GM04504 (cell line): ENCODE results near the gene DTHD1.

Experiments used
- DNase-seq: peaks from one replicate; pipeline ENCODE4 v3.0.0-alpha.2; 2012; ENCODE audit warnings: low read depth

Gene DTHD1

DNA sequence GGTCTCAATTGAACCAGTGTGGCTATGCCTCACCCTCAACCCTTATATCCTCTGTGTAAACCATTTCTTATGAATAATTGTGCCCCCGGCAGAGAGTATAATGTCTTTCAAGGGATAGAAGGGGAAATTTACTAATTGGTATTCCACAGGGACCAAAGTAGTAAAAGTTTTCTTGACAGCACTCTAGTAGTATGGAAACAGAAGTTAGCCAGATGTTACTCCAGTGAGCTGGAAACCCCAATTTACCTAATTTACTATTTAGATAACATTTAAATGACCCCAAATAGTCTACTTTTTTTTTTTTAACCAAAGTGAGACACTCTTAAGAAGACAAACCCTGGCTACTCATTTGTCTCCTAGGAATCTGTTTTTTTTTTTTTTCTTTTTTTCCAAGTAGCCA lies 32.3 kb downstream of the DTHD1 start:
- DNase-seq = no peak

DNA sequence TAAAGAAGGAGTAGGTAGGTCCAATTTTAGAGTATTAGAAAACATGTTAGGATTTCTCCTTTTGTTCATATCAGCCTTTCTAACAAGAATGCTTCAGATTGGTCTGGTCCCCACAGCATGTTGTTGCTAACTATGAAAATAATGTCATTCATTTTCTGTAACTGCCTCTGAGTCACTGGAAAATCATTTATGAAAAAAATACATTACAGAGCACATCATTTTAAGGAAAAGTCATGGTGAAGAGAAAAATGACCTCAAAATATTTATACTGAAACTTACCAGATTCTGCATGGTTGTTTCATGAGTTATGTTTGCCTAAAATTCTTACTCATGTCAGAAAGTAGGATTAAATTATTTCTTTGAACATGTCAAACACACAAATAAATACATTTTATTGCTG lies 35.2 kb downstream of the DTHD1 start:
- no peak for DNase-seq

DNA sequence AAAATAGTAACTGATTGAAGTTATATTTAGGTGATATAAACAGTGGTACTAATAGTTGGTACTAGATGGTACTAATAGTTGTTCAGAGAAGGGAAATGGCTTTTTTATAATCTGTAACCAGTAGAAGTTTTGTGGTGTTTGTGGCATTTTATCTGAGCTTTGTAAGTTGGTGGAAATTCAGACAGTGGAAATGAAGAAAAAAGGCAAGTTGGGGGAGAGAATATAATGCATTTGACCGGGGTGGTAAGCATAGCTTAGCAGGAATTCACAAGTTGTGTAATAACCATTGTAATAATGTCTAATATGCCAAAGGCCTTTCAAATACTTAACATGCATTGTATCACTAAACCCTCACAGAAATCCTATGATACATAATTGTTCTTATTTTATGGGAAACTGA lies 36.3 kb downstream of the DTHD1 start:
- DNase-seq = no peak

DNA sequence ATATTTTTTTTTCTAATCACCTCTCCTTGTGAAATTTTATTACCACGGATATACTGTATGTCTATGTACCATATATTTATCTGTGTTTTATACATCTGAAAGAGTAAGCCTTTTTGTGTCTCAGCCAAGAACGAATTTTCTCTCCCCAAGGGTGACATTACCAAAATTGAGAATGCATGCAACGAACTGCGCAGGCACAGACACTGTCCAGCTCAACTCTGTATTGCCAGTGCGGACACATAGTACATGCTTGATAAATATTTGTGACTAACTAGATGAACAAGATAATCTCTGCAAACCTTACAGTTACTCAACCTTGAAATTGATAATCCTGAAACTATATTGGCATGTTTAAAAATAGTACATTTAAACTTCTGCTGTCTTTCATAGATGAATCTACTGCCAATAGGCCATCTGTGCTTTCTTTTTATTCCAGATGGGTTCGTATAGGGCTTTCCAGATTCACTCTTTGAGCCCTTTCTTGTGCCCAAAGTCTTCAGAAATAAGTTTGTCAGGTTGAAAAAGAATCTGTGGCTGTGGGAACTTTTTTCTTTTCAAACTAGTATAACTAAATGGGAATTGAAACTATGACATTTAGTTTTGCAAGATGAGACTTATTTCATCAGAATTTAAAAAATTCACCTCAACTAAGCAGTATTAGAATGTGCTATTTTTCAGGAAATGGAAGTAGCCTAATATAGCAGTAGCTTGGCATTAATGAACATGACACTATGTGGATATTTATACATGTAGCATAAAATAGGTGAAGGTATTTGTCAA lies 38.9 kb downstream of the DTHD1 start:
- no peak for DNase-seq

DNA sequence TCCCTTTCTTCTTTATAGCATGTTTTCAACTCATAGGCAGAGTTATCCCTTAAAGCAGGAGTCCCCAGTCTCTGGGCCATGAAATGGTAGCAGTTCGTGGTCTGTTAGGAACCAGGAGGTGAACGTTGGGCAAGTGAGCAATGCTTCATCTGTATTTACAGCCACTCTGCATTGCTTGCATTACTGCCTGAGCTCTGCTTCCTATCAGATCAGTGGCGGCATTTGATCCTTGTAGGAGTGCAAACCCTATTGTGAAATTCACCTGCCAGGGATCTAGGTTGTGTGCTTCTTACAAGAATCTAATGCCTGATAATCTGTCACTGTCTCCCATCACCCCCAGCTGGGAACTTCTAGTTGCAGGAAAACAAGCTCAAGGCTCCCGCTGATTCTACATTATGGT lies 39.8 kb downstream of the DTHD1 start:
- DNase-seq = no peak

DNA sequence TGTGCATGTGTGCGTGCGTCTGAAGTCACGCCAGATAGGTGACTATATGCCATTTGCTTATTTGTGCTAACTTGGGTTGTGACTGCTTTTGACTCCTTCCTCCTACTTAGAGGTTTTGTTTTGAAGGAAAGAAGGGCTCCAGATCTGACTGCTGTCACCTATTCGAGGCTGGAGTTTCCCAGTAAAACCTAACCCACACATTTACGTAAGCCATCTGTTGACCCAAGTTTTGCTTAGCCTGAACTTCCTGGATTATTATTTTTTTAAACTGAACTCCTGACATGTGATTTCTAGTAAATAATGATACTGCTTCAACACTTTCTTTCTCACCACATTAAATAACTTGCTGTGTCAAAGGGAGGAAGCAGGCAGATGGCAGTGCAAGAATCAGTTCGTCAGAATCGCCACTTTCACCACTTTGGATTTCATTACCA lies 41.5 kb downstream of the DTHD1 start:
- no peak for DNase-seq

DNA sequence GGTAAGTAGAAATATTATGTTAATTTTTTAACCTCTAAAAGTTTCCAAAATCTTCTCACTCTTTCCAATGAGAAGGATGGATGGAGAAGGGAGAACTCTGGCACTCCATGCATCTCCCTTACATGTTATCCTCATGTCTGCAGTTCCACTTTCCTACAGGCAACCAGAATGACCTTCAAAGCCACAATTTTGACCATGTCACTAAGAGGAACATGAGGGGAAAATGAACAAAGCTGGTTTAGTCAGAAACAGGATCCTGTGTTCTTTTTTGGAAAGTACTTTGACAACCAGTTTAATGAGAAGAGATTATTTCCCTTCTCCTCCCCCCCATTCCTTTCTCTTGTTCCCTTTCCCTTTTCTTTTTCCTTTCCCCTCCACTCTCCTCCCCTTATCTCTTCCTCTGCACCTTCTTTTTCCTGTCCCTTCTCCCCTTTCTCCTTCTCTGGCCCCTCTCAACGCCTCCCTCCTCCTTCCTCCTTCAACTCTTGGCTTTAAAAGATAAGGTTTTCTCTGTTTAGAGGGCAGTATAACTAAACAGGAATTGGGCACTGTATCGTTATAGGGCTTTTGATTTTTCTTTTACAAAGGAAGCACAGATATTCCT lies 42.5 kb downstream of the DTHD1 start:
- DNase-seq = no peak

DNA sequence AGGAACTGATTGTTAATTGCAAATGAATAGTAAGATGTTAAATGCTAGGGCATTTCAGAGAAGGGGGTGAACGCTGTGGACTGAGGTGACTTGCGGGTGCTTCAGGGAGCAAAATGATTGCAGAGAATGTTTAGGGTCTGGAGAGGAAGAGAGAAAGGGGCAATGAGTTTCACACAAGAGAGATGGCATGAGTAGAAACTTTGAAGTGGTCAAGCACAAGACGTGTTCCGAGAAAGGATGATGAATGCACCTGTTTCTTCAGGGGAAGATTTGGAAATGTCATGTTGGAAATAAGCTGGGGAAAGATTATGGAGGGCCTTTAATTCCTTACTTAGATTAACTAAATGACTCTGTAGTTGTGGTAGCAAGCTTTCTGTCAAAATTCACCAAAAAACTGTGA lies 43.4 kb downstream of the DTHD1 start:
- DNase-seq = no peak

DNA sequence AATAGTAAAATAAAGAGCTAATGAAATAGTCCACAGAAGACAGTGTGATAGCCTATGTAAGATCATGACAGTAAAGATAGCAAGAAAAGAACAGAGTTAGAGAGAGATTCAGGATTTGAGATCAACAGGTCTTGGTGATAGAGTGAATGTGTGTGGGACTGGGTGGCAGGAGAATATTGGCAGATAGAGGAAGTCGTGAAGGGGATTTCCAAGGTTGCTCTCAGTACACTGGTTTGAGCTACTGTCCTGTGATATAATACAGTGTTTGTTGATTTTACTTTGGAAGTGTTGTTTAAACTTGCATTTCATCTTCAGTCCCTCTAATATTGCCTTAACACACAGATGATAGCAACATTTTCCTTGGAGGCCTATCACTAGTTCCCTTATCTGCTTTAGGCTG lies 44.1 kb downstream of the DTHD1 start:
- no peak for DNase-seq

DNA sequence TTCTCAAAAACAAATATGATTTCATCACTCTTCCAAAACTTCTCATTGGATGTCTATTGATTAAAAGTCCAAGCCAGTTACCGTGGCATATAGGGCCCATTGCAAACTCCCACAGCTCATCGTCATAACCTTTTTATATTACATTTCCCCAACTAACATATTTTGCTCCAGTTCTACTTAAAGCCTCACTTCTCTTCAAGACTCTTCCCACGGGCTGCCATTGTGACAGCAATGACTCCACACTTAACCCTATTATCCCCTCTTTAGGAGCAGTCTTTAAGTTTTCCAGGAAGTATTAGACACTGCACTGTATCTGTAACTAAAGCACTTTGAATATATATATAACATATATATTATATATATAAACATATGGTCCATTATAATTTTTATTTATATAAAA lies 44.5 kb downstream of the DTHD1 start:
- DNase-seq = no peak

DNA sequence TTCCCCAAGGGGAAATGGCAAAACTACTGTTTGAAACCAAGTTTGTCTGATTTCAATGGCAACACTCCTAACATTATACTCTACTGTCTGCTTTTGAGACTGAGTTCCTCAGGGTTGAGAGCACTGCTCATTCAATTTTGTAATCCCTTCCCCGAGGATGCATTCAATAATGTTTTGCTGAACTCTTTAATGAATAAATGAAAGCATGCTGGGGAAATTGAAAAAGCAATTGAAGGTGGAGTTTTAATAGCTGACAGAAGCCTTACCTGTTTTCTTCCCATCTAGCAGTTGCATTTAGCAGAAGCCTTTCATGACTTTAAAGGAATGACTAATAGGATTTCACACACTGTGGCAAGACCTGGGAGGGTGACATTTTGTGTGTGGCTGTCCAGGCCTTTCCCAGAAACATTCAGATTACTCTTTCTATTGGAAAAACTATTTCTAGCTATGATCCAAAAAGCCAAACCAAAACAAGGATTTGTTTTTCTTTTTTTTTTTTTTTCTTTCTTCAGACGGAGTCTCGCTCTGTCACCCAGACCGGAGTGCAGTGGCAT lies 45.1 kb downstream of the DTHD1 start:
- DNase-seq = no peak

DNA sequence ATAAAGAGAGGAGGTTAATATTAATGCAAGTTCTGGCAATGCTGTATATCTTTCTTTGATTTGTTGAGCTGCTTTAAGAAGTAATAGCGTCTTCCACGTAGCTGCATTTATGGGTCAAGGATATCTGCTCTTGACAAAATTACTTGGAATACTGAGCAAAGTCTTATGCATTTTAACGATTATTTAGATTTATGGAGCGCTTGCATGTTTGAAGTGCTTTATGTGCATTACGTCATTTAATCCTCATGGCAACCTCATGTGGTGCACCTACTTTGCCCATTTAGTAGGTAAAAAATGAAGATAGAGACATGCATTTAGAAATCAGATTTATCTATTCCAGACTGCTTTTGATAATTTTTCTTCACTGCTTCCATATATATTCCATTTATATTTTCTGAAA lies 46.0 kb downstream of the DTHD1 start:
- DNase-seq = no peak

DNA sequence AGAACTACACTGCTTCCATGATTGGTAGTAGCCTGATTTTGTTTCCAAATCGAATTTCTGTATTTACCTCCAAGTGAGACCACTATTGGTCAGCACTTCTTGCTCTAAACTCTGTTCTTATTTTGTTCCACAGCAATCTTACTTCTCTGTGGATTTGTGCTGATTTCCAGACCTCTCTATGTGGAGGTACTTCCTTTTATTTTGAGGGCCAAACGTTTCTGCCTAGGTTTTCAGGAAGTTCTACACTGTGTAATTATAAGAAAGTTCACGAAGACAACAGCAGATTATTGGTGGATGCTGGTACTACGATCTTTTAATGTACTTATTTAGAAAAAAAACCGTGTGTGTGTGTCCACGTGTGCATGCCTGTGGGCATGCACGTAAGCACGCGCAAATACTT lies 46.7 kb downstream of the DTHD1 start:
- no peak for DNase-seq

DNA sequence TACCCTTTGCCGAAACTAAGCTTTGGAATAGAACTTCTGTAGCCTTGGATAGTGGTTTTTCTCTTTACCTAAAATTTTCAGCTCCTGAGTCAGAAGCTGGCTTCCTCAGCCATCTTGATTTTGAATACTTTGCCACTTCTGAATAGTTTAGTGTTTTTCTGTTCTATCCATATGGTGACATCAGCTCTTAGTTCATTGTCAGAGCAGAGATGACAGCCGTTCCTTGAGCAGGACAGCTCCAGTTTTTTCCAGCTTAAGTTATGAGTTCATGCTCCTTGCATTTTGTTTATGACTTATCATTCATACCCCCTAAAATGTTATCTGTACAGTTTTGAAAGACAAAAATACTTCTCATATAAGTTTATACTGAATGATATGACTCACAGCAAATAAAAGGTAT lies 47.8 kb downstream of the DTHD1 start:
- no peak for DNase-seq

DNA sequence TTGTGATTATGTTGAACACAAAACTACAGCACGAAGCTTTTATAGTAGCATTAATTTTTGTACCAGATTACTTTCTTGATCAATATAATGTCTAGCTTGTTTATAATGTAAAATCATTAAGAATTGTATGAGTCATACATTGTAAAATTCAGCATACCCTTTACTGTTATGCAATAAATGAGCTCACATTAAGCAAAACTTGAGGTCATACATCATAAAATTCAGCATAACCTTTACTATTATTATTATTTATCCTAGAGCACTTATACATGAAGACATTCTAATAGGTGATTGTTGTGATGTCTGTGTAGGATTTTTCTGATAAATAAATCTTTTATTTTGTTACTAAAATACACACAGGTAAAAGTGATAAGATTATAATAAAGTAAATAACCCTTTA lies 49.4 kb downstream of the DTHD1 start:
- DNase-seq = no peak

DNA sequence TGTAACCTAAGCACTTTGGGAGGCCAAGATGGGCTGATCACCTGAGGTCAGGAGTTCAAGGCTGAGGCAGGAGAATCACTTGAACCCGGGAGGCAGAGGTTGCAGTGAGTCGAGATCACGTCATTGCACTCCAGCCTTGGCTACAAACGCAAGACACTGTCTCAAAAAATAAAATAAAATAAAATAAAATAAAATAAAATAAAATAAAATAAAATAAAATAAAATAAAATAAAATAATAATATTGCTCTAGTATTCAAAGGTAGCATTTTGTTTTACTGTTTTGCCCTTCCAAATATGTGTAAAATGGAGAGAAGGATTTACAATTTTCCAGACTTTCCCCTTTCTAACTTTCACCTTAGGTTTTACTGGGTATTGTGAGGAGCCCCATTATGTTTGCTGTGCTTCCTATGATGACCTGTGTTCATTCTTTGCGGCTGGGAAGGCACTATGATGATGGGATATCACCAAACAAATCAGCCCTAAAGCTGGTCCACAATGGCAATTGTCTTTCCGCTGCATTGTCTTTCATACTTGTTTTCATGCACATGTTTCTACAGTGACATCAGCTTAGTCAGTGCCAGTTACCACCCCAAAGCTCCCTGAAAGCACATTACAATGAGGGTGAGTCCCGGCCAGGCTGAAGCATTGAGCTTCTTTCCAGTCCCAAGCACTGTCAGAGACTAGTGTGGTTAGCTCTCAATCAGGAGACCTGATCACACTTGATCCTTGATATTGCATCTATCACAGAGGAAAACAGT lies 50.8 kb downstream of the DTHD1 start:
- no peak for DNase-seq

DNA sequence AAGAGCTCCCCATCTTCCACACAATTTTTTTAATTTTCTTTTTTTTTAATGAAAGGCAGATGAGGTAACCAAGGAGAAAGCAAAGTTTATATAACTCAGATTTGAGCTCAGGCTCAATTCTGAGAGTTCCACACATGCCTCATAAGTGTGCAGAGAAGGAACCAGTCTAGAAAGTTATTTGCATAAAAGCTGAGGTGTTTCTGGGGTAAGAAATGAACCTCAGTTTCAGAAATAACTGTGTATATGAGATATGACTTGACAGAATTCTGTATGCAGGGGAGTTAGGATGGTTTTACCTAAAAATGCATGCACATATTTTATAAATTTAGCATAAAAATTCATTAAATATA lies 51.3 kb downstream of the DTHD1 start:
- DNase-seq = no peak

DNA sequence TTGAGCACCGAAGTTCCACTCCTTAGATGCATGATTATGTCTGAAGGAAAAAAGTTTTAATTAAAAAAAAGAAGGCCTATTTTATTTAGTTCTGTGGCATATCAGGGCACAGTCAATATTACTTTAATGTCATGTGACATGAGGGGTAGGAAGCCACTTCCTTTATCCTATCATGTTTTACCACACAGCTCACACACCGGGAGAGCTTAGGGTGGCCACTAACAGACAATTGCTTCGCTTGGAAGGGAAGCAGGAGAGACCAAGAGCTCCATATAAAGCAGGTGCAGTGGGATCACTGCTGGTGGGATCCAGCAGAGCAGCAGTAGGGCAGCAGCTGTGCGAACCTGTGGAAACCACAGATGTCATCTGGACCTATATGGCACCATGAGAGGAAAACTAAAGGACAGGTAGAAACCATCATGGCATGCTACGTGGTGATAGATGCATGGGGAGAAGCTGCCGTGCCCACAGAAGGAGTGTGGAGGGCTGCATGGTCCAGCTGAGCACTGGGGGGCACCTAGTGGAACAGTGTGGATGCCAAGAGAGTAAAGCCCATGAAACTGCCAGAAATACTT lies 52.0 kb downstream of the DTHD1 start:
- no peak for DNase-seq

DNA sequence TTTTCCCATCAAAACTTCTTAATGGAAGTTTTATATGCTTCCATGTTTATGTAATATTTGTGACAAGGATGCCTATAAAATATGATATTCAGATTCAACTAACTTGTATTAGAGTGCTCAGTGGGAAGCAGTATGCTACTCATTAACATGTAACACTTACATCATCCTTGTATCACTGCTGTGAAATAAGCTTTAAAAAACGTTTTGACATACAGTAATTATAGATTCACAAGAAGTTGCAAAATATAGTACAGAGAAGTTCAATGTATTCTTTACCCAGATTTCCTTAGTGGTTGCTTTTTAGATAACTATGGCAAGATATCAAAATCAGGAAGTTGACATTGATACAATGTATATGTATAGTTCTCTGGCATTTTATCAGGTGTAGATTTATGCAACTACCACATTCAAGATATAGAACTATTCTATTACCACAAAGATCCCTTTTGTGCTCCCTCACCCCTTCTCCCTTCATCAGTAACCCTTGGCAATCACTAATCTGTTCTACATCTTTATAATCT lies 56.3 kb downstream of the DTHD1 start:
- DNase-seq = no peak

DNA sequence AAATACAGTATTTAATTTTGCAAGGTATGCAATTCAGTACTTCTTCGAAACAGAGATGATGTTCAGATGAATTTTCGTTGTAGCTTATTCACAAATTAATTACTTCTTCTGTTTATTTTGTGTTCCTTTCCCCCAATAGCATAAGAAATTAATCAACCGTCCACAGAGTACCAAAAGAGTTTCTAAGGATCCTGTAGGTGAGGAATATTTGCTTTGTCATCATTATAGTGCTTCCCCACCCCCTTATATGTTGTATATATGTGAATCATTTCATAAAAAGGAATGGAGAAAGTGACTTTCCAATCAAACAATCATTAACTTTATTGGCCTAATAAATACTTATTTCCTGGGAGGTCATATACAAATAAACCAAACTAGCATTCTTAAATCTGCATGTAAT lies 57.6 kb downstream of the DTHD1 start:
- no peak for DNase-seq

DNA sequence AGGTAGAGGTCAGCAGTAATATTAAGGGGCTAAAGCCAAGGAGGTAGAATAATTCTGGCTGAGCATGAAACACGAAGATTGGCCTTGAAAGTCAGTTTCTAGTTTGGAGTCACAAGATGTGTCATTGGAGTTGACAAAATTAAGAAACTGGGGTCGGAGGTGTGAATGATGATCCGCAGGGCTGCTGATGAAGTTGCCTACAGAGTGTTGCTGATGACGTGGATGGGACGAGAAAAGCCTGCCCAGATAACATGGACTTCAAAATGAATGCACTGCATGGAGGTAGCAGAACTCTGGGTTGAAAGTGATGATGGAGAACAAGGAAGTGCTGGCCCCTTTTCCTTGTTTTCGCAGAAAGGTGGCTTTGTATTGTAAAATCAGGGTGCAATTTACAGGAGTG lies 60.5 kb downstream of the DTHD1 start:
- no peak for DNase-seq

DNA sequence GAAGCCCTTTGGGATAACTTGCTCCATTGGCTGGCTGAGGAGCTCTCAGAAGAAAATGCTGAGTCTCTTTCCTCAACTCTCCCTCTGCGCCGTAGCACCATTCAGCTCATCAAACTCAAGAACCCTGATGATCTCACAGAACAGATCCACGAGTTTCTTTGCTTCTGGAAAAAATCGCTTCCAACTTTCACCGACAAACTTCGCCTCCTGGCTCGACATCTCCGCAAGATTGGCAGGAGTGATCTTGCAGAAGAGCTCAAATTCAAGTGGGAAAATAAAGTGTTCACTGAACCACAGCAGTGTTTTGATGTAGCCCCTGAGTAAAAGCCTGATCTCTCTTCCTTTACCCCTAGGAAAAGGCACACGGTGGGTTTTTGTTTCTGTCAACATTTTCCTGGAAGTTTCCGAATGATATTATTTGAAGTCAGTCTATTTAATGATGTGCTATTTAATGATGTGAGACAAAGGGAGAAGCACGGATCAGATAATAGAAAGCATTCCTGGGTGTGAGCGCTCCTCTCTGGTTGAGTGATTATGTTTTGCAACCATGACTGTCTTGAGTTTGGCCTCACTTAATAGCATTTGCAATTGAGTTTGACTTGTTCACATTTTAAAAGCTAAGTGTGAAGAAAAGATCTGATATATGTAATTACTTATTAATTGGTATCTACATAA lies 62.2 kb downstream of the DTHD1 start:
- no peak for DNase-seq
